Sigmoid colon (tissue), 4 donors: ENCODE results near the gene ABAT.

Source experiments
- EP300 ChIP-seq, 4 donors: sonication (generic); formaldehyde crosslinking; IDR thresholded peaks; one replicate each; pipeline ENCODE4 v1.6.1; 2017; ENCODE audit warnings: antibody characterized with exemption in 4 of 4
- POLR2A ChIP-seq, 2 donors: fragments of 450-650 bp; IDR thresholded peaks; one replicate each; pipeline ENCODE4 v1.6.1; 2016; ENCODE audit warnings: antibody characterized with exemption in 2 of 2, mild to moderate bottlenecking in 2 of 2, moderate library complexity in 2 of 2
- TF ChIP-seq, protein P1 (sequence below), 4 experiments: fragments of 450-650 bp in 3 of 4; fragments of 200-600 bp in 1 of 4; IDR thresholded peaks; one replicate each; pipeline ENCODE4 v1.5.1; 2016 to 2019; ENCODE audit warnings: antibody characterized with exemption in 4 of 4, mild to moderate bottlenecking in 3 of 4, moderate library complexity in 2 of 4

DNA sequence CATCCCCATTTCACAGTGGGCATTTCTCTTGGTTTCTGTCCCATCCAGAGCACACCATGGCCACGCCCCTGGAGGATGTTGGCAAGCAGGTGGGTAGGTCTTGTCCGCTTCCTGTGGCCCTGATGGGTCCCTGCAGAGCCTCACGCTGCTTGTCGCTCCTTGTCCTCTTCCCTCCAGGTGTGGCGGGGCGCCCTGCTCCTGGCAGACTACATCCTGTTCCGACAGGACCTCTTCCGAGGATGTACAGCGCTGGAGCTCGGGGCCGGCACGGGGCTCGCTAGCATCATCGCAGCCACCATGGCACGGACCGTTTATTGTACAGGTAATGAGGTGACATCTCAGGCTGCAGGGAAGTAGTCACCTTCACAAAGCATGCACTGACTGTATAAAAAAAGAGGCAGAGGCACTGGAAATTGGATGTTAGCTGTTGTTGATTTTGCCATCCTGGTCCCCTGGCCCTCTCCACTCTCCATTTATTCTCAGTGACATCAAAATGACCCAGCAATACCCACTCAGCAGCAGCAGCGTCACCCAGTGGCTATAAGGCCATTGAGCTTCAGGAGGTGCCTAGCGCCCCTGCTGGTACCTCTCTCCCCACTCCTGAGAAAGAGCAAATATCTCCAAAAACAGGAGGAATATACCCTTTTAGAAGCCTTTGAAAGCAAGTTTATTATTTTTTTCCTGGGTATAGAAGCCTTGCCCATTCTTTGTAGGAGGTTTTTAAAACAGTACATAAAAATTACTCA is 39.3 kb upstream of the ABAT start:
- TF ChIP-seq POLR2A (IDR thresholded peaks at IDR 0.05) (no peak), EP300 (IDR thresholded peaks at IDR 0.05) (no peak)
- TF ChIP-seq, protein P1, sequence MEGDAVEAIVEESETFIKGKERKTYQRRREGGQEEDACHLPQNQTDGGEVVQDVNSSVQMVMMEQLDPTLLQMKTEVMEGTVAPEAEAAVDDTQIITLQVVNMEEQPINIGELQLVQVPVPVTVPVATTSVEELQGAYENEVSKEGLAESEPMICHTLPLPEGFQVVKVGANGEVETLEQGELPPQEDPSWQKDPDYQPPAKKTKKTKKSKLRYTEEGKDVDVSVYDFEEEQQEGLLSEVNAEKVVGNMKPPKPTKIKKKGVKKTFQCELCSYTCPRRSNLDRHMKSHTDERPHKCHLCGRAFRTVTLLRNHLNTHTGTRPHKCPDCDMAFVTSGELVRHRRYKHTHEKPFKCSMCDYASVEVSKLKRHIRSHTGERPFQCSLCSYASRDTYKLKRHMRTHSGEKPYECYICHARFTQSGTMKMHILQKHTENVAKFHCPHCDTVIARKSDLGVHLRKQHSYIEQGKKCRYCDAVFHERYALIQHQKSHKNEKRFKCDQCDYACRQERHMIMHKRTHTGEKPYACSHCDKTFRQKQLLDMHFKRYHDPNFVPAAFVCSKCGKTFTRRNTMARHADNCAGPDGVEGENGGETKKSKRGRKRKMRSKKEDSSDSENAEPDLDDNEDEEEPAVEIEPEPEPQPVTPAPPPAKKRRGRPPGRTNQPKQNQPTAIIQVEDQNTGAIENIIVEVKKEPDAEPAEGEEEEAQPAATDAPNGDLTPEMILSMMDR (IDR thresholded peaks at IDR 0.05), result no peak
